IPS-15b (cell line): ENCODE measurements around the gene SH2D7.

Source experiments
- H3K27me3 ChIP-seq: one replicate; pipeline ENCODE4 v1.6.1; 2013; ENCODE audit warnings: low read length; ENCODE audit not compliant: control insufficient read depth, insufficient read depth
- H3K36me3 ChIP-seq: one replicate; pipeline ENCODE4 v1.6.1; 2013; ENCODE audit warnings: low read length; ENCODE audit not compliant: control insufficient read depth, insufficient read depth
- H3K4me1 ChIP-seq: one replicate; pipeline ENCODE4 v1.6.1; 2013; ENCODE audit warnings: mild to moderate bottlenecking, low read length; ENCODE audit not compliant: control insufficient read depth, insufficient read depth
- H3K4me3 ChIP-seq: one replicate; pipeline ENCODE4 v1.5.1; 2013; ENCODE audit warnings: low read depth, low read length
- H3K9ac ChIP-seq: one replicate; pipeline ENCODE4 v1.6.1; 2013; ENCODE audit warnings: low read depth, mild to moderate bottlenecking, low read length
- H3K9me3 ChIP-seq: one replicate; pipeline ENCODE4 v1.6.1; 2013; ENCODE audit warnings: mild to moderate bottlenecking, low read length; ENCODE audit not compliant: control insufficient read depth, insufficient read depth

The SH2D7 gene

GRCh38 chr15:78052545-78052944 lies 39.8 kb upstream of the SH2D7 start:
- Histone ChIP-seq H3K9me3 (no peaks in the 10 kb centered on the region), H3K36me3 (no peaks in the 10 kb centered on the region), H3K4me1 (no peaks in the 10 kb centered on the region), H3K4me3 (no peak overlapping the region), H3K9ac (no peak overlapping the region), H3K27me3 (no peaks in the 10 kb centered on the region)

GRCh38 chr15:78054518-78054917 lies 37.8 kb upstream of the SH2D7 start:
- Histone ChIP-seq H3K27me3 (no peaks in the 10 kb centered on the region), H3K36me3 (no peaks in the 10 kb centered on the region), H3K9ac (no peak overlapping the region), H3K4me1 (no peaks in the 10 kb centered on the region), H3K4me3 (no peak overlapping the region), H3K9me3 (no peaks in the 10 kb centered on the region)

- no peak overlapping the region for H3K9ac ChIP-seq
- no peaks in the 10 kb centered on the region for H3K9me3 ChIP-seq
- H3K36me3 ChIP-seq = no peaks in the 10 kb centered on the region
- H3K27me3 ChIP-seq = no peaks in the 10 kb centered on the region
- no peaks in the 10 kb centered on the region for H3K4me1 ChIP-seq
- no peak overlapping the region for H3K4me3 ChIP-seq
Observed at GRCh38 chr15:78054966-78055365, 37.4 kb upstream of the SH2D7 start.

GRCh38 chr15:78055919-78056713 lies 36.2 kb upstream of the SH2D7 start:
- no peaks in the 10 kb centered on the region for H3K9me3 ChIP-seq
- H3K4me3 ChIP-seq = no peak overlapping the region
- H3K4me1 ChIP-seq = no peaks in the 10 kb centered on the region
- H3K9ac ChIP-seq = peak overlapping the region; percentile 57
- H3K36me3 ChIP-seq = no peaks in the 10 kb centered on the region
- no peaks in the 10 kb centered on the region for H3K27me3 ChIP-seq

GRCh38 chr15:78056714-78057269 lies 35.6 kb upstream of the SH2D7 start:
- Histone ChIP-seq H3K9ac (peak overlapping the region; percentile 57), H3K4me1 (no peaks in the 10 kb centered on the region), H3K4me3 (no peak overlapping the region), H3K27me3 (no peaks in the 10 kb centered on the region), H3K9me3 (no peaks in the 10 kb centered on the region), H3K36me3 (no peaks in the 10 kb centered on the region)

GRCh38 chr15:78057803-78058202 lies 34.6 kb upstream of the SH2D7 start:
- no peaks in the 10 kb centered on the region for H3K27me3 ChIP-seq
- no peak overlapping the region for H3K4me3 ChIP-seq
- H3K36me3 ChIP-seq = no peaks in the 10 kb centered on the region
- no peaks in the 10 kb centered on the region for H3K4me1 ChIP-seq
- H3K9me3 ChIP-seq = no peaks in the 10 kb centered on the region
- no peak overlapping the region for H3K9ac ChIP-seq

GRCh38 chr15:78058401-78058935 lies 33.9 kb upstream of the SH2D7 start:
- Histone ChIP-seq H3K9ac (no peak overlapping the region), H3K4me3 (no peak overlapping the region), H3K36me3 (no peaks in the 10 kb centered on the region), H3K27me3 (no peaks in the 10 kb centered on the region), H3K4me1 (no peaks in the 10 kb centered on the region), H3K9me3 (no peaks in the 10 kb centered on the region)

- no peaks in the 10 kb centered on the region for H3K9me3 ChIP-seq
- no peak overlapping the region for H3K9ac ChIP-seq
- no peaks in the 10 kb centered on the region for H3K36me3 ChIP-seq
- H3K4me1 ChIP-seq = no peaks in the 10 kb centered on the region
- H3K4me3 ChIP-seq = no peak overlapping the region
- no peaks in the 10 kb centered on the region for H3K27me3 ChIP-seq
Observed at GRCh38 chr15:78059110-78059839, 33.1 kb upstream of the SH2D7 start.

- no peaks in the 10 kb centered on the region for H3K27me3 ChIP-seq
- no peak overlapping the region for H3K9ac ChIP-seq
- no peaks in the 10 kb centered on the region for H3K4me1 ChIP-seq
- H3K9me3 ChIP-seq = no peaks in the 10 kb centered on the region
- H3K4me3 ChIP-seq = no peak overlapping the region
- no peaks in the 10 kb centered on the region for H3K36me3 ChIP-seq
Observed at GRCh38 chr15:78060232-78060631, 32.1 kb upstream of the SH2D7 start.

GRCh38 chr15:78061963-78062427 lies 30.4 kb upstream of the SH2D7 start:
- no peaks in the 10 kb centered on the region for H3K4me1 ChIP-seq
- H3K27me3 ChIP-seq = no peaks in the 10 kb centered on the region
- H3K9me3 ChIP-seq = no peaks in the 10 kb centered on the region
- no peaks in the 10 kb centered on the region for H3K36me3 ChIP-seq
- no peak overlapping the region for H3K9ac ChIP-seq
- H3K4me3 ChIP-seq = no peak overlapping the region

- Histone ChIP-seq H3K9me3 (no peaks in the 10 kb centered on the region), H3K4me1 (no peaks in the 10 kb centered on the region), H3K9ac (no peak overlapping the region), H3K4me3 (no peak overlapping the region), H3K36me3 (no peaks in the 10 kb centered on the region), H3K27me3 (no peaks in the 10 kb centered on the region)
Observed at GRCh38 chr15:78063217-78063616, 29.1 kb upstream of the SH2D7 start.
